HS-5 (cell line): Measurements from ENCODE around the gene OR6C74.

Source experiments
- DNase-seq: peaks from one replicate; pipeline ENCODE4 v3.0.0-alpha.2; 2012; ENCODE audit warnings: low read depth

Gene OR6C74

GRCh38 chr12:55244309-55244708 lies at the start of gene OR6C74:
Gene OR6C74 (plus strand): TSS chr12:55244609. CDS start chr12:55247288, 2,679 bp downstream.
- DNase-seq: no peak

- DNase-seq: no peak
These were observed 23.7 kb upstream of the OR6C74 start, which contains the start of gene OR10A7 for GRCh38 chr12:55220725-55221124. Gene OR10A7 (plus strand): TSS chr12:55221025. CDS start chr12:55221025, 0 bp downstream.

GRCh38 chr12:55226523-55226922 lies 17.9 kb upstream of the OR6C74 start:
- no peak for DNase-seq

- DNase-seq: peak; percentile 33
These were observed 16.8 kb upstream of the OR6C74 start for GRCh38 chr12:55227643-55228042.

GRCh38 chr12:55246159-55246558 lies 1.8 kb downstream of the OR6C74 start:
- no peak for DNase-seq

- no peak for DNase-seq
These were observed 6.5 kb downstream of the OR6C74 start for GRCh38 chr12:55250944-55251343.

- DNase-seq: no peak
These were observed 8.9 kb downstream of the OR6C74 start for GRCh38 chr12:55253281-55253680.

- no peak for DNase-seq
These were observed 12.4 kb downstream of the OR6C74 start for GRCh38 chr12:55256831-55257230.

- DNase-seq: no peak
These were observed 13.9 kb downstream of the OR6C74 start for GRCh38 chr12:55258303-55258702.

GRCh38 chr12:55280991-55281390 lies 36.6 kb downstream of the OR6C74 start:
- DNase-seq: no peak

- DNase-seq: no peak
These were observed 45.6 kb downstream of the OR6C74 start for GRCh38 chr12:55289999-55290398.
